Suprapubic skin (tissue), 4 donors: ENCODE data around the gene DEXI.

ENCODE experiments used
- CTCF ChIP-seq, 2 donors: fragments of 200-600 bp in 1 of 2; fragments of 450-650 bp in 1 of 2; sonication (generic) in 1 of 2; IDR thresholded peaks; one replicate each; pipeline ENCODE4 v1.5.1; 2016 to 2019; ENCODE audit warnings: antibody characterized with exemption in 2 of 2, mild to moderate bottlenecking in 1 of 2, moderate library complexity in 1 of 2
- EP300 ChIP-seq: sonication (generic); formaldehyde crosslinking; IDR thresholded peaks from one replicate; pipeline ENCODE4 v1.6.1; 2017; ENCODE audit warnings: antibody characterized with exemption
- POLR2A ChIP-seq, 2 donors: fragments of 450-650 bp; IDR thresholded peaks; one replicate each; pipeline ENCODE4 v1.6.1; 2017; ENCODE audit warnings: antibody characterized with exemption in 2 of 2, mild to moderate bottlenecking in 2 of 2, moderate library complexity in 2 of 2
- POLR2AphosphoS5 ChIP-seq, 3 donors: sonication (generic); formaldehyde crosslinking; IDR thresholded peaks; one replicate each; pipeline ENCODE4 v1.6.1; 2017; ENCODE audit warnings: antibody characterized with exemption in 3 of 3

- TF ChIP-seq EP300 = no peak
- TF ChIP-seq CTCF (IDR thresholded peaks at IDR 0.05) = no peak
- TF ChIP-seq POLR2A (IDR thresholded peaks at IDR 0.05) = no peak
- no peak for TF ChIP-seq POLR2AphosphoS5 (IDR thresholded peaks at IDR 0.05)
Measured at GRCh38 chr16:10907757-10908045, 34.6 kb downstream of the DEXI start.
